Gastrocnemius medialis (tissue), 4 donors: Measurements from ENCODE around the gene PSMC3IP. TPM values are rescaled to one million over a fixed set of nuclear protein-coding genes. Genes with fewer than 3 reads are reported as not detected.
"Not testable (repeated sequence)": the region's sequence is repeated elsewhere in the genome, so short reads cannot be mapped to it uniquely, and the experiment has no call there.

Source experiments
- ATAC-seq, 2 donors: fragments of 150-250 bp; one replicate each; pipeline ENCODE4 v1.9.1; 2016
- DNase-seq, 2 donors: peaks; one replicate each; pipeline ENCODE4 v3.0.0-alpha.2; 2019
- H3K27ac ChIP-seq, 4 donors: fragments of 200-600 bp; sonication (generic); 1 replicate in 1 of 4; 2 replicates in 3 of 4; pipeline ENCODE4 v1.5.1; 2016 to 2018; ENCODE audit warnings: mild to moderate bottlenecking in 2 of 4, moderate library complexity in 1 of 4
- H3K27me3 ChIP-seq, 3 donors: fragments of 200-600 bp; sonication (generic) in 2 of 3; 1 replicate in 1 of 3; 2 replicates in 2 of 3; pipeline versions ENCODE4 v1.5.1 to v1.6.0; 2016 to 2019; ENCODE audit warnings: mild to moderate bottlenecking in 1 of 3, moderate library complexity in 1 of 3
- H3K36me3 ChIP-seq, 2 donors: fragments of 200-600 bp; sonication (generic) in 1 of 2; one replicate each; pipeline ENCODE4 v1.5.1; 2017 to 2018
- H3K4me1 ChIP-seq, 2 donors: fragments of 200-600 bp; sonication (generic) in 1 of 2; one replicate each; pipeline ENCODE4 v1.5.1; 2016 to 2017; ENCODE audit warnings: mild to moderate bottlenecking in 2 of 2
- H3K4me3 ChIP-seq, 4 donors: fragments of 200-600 bp; sonication (generic) in 3 of 4; 1 replicate in 1 of 4; 2 replicates in 3 of 4; pipeline ENCODE4 v1.5.1; 2016 to 2019; ENCODE audit warnings: mild to moderate bottlenecking in 2 of 4
- H3K9me3 ChIP-seq, 3 donors: fragments of 200-600 bp; sonication (generic) in 2 of 3; 1 replicate in 1 of 3; 2 replicates in 2 of 3; pipeline ENCODE4 v1.5.1; 2016 to 2019
- CTCF ChIP-seq, 5 experiments: fragments of 450-650 bp in 3 of 5; fragments of 200-600 bp in 2 of 5; sonication (generic) in 2 of 5; IDR thresholded peaks in 4 of 5; conservative IDR thresholded peaks in 1 of 5; 1 replicate in 4 of 5; 2 replicates in 1 of 5; pipeline ENCODE4 v1.5.1; 2016 to 2019; ENCODE audit warnings: antibody characterized with exemption in 5 of 5, mild to moderate bottlenecking in 3 of 5, moderate library complexity in 3 of 5
- POLR2A ChIP-seq, 2 donors: fragments of 450-650 bp; IDR thresholded peaks; one replicate each; pipeline ENCODE4 v1.6.1; 2017; ENCODE audit warnings: antibody characterized with exemption in 2 of 2, mild to moderate bottlenecking in 2 of 2, moderate library complexity in 2 of 2
- in situ Hi-C, 4 donors: fragments of 200-750 bp; cut with MboI; loops; one replicate each; pipeline versions ENCODE4 v1.15.0 to v1.8.0; 2017; ENCODE audit warnings: low sequenced_read_pairs in 4 of 4
- intact Hi-C: fragments of 100-400 bp; cut with DNase I; formaldehyde crosslinking; loops from one replicate; pipeline ENCODE4 v1.15.1; 2023; ENCODE audit warnings: low total_unique reads
- total RNA-seq, 4 donors: library from RNA; depleted of rRNA; stranded (reverse); fragments of >200 nt; gene quantifications; one replicate each; pipeline versions ENCODE4 v1.1.0 to v1.2.3, GENCODE V29; 2016

Gene PSMC3IP
- total RNA-seq, 4 donors from 2014 or later = 0.46 to 2.7 (median 1.4) TPM

- DNase-seq = peak; percentile 76 to 78
- no peaks in the 10 kb centered on the region for H3K27me3 ChIP-seq
- intact Hi-C loops = loop anchor here (2.0 kb wide), 1 partner anchor 18 kb away; the partner anchor contains the start of gene NAGLU
- H3K27ac ChIP-seq = peak overlapping the region; percentile 87 to 91 (median 90)
- H3K4me3 ChIP-seq = peak overlapping the region; percentile 73 to 97 (median 94)
- peak; percentile 89 for ATAC-seq
- no peaks in the 10 kb centered on the region for H3K9me3 ChIP-seq
- no peaks in the 10 kb centered on the region for H3K36me3 ChIP-seq
- H3K4me1 ChIP-seq = peaks cover 13 to 18% of the 10 kb centered on the region in 2 donors
- in situ Hi-C loops = no loop called here
- TF ChIP-seq POLR2A (IDR thresholded peaks at IDR 0.05) (peak; percentile 72), CTCF (IDR thresholded peaks at IDR 0.05 in 4 of 5, conservative IDR thresholded peaks at IDR 0.05 in 1 of 5) (no peak)
These were observed 23.0 kb downstream of the PSMC3IP start for GRCh38 chr17:42554250-42555121.

GRCh38 chr17:42553866-42554249, 23.7 kb downstream of the PSMC3IP start:
- Histone ChIP-seq H3K9me3 (no peaks in the 10 kb centered on the region), H3K27me3 (no peaks in the 10 kb centered on the region), H3K4me3 (peak overlapping the region; percentile 73 to 97 (median 94)), H3K36me3 (no peaks in the 10 kb centered on the region), H3K4me1 (peaks cover 13 to 18% of the 10 kb centered on the region in 2 donors), H3K27ac (peak overlapping the region; percentile 87 to 91 (median 90))
- TF ChIP-seq POLR2A (IDR thresholded peaks at IDR 0.05) = no peak
- TF ChIP-seq CTCF (IDR thresholded peaks at IDR 0.05 in 4 of 5, conservative IDR thresholded peaks at IDR 0.05 in 1 of 5) = no peak
- ATAC-seq (peak; percentile 12 to 32), DNase-seq (no peak)
- intact Hi-C loops (loop anchor here (2.0 kb wide), 1 partner anchor 17 kb away; the partner anchor contains the start of gene NAGLU), in situ Hi-C loops (no loop called here)

GRCh38 chr17:42553161-42553818, 24.2 kb downstream of the PSMC3IP start:
- TF ChIP-seq CTCF (IDR thresholded peaks at IDR 0.05 in 4 of 5, conservative IDR thresholded peaks at IDR 0.05 in 1 of 5) (no peak), POLR2A (IDR thresholded peaks at IDR 0.05) (no peak)
- no peaks in the 10 kb centered on the region for H3K36me3 ChIP-seq
- H3K4me1 ChIP-seq = peaks cover 13 to 21% of the 10 kb centered on the region in 2 donors
- ATAC-seq (no peak), DNase-seq (no peak)
- no peaks in the 10 kb centered on the region for H3K27me3 ChIP-seq
- intact Hi-C loops = no loop called here
- peak overlapping the region in 2 of 4 donors; percentile 73 to 97 for H3K4me3 ChIP-seq
- H3K27ac ChIP-seq = peak overlapping the region in 3 of 4 donors; percentile 89 to 91 (median 90)
- H3K9me3 ChIP-seq = no peaks in the 10 kb centered on the region
- in situ Hi-C loops = no loop called here

- H3K9me3 ChIP-seq, ATAC-seq, DNase-seq, in situ Hi-C loops, H3K36me3 ChIP-seq, H3K27me3 ChIP-seq, intact Hi-C loops: not testable (repeated sequence)
- Histone ChIP-seq H3K4me1 (peaks cover 13 to 21% of the 10 kb centered on the region in 2 donors), H3K4me3 (peak within 1 kb of the TSS; percentile 73 to 97 (median 94)), H3K27ac (peak within 1 kb of the TSS; percentile 87 to 91 (median 90))
These were observed 24.8 kb downstream of the PSMC3IP start, which contains the start of gene HSD17B1 for GRCh38 chr17:42552736-42553135. TSS of gene HSD17B1 (plus strand) at chr17:42552923. CDS start at chr17:42552934, 11 bp downstream.
